CD4-positive, alpha-beta T cell treated with Interleukin-17A for 4 hours (primary cell): Measurements from ENCODE around the gene RTL9.
"Not testable (repeated sequence)": the region's sequence is repeated elsewhere in the genome, so short reads cannot be mapped to it uniquely, and the experiment has no call there.

Experiments used
- DNase-seq: peaks from one replicate; pipeline ENCODE4 v3.0.0-alpha.2; 2020; ENCODE audit warnings: mixed read lengths

Gene RTL9

DNA sequence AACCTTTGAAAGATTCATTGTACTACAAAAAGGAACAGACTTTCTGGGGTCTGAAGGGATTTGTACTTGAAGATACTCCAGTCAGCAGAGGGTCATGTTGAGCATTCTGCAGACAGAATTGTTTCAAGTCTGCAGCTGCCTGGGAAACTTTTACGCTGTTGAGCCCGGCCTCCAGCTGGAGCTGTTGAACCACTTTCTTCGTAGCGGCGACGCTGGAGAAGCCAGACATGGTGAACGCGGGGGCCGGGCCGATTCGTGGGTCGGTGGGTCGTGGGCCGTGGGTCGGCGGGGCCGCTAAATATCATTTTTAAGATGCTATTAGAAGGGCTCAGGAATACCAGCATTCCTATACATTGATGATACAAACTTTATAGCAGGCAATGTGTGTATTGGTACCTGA, 12.0 kb upstream of the RTL9 start:
- no peak for DNase-seq

DNA sequence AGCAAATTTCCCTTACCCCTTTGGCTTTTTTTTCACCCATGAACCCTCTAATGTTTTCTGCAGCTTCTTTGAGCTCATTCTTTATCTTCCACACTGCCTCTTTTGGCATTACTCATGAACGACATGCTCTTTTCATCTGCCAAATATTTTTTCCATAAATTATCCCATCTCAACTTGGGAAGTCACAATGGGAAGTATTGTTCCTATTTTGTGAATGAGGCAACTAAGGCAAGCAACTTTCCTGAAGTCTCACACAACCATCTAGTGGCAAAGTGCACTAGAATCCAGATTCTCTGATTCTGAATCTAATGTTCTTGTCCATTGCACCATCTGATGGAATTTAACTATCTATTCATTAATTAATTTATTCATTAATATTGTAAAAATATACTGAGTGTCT, 625 bp downstream of the RTL9 start:
- DNase-seq: no peak

DNA sequence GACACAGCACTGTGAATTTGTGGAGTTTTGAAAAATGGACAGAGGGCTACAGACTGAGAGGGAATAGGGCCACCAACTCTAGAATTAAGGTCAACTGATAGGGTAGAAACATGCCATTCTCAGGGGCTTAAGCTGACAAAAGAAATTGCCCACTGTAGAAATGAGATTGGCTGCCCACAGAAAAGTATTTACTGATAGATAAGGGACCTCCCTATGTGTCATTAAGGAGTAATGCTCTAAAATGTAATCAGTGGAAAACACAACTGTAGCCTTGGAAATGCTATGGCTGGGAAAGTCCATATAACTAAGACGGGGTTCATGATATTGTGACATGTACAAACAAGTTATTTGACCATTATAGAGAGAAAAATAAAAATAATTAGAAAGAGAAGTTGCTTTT, 4.6 kb downstream of the RTL9 start:
- DNase-seq: no peak

DNA sequence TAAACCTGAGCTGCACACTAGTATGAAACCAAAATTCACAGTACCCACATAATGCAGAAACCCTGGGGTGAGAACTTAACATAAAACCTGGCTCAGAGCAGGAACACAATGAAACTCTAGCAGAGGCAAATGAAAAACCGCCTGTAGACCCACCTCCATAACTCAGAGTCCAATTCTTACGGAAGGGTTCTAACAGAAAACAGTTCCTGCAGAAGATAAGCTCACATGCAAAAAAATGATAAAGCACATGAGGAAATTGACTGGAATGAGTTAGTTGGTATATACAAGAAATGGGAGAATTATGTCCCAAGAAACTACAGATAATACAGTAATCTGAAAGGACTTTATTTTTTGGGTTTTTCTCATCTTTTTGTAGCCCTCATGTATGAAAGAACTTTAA, 14.7 kb downstream of the RTL9 start:
- no peak for DNase-seq

GRCh38 chrX:110374559-110374958, 15.9 kb downstream of the RTL9 start:
- DNase-seq: no peak

DNA sequence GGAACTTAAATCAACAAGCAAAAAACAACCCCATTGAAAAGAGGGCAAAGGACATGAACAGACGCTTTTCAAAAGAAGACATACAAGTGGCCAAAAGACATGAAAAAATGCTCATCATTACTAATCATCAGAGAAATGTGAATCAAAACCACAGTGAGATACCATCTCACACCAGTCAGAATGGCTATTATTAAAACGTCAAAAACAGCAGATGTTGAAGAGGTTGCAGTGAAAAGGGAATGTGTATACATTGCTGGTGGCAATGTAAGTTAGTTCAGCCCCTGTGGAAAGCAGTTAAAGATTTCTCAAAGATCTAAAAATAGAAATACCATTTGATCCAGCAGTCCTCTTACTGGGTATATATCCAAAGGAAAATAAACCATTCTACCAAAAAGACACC, 22.6 kb downstream of the RTL9 start:
- no peak for DNase-seq

DNA sequence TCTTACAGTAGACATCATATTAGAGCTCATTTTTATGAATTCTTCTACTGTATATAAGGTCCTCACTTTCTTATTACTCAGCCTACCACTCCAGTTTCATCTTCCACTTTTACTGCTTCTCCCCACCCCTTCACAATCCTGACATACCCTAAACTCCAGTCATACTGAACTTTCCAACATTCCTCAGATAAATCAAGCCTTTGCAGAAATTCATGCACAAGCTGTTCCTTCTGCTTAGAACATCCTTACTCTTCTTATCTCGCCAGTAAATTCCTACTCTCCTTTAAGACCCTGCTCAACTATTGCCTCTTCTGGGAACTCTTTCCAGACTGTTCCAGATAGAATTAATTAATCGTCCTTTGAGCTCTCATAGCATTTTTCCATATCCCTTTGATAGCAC, 24.8 kb downstream of the RTL9 start:
- no peak for DNase-seq

GRCh38 chrX:110384490-110384889, 25.8 kb downstream of the RTL9 start:
- DNase-seq: no peak

DNA sequence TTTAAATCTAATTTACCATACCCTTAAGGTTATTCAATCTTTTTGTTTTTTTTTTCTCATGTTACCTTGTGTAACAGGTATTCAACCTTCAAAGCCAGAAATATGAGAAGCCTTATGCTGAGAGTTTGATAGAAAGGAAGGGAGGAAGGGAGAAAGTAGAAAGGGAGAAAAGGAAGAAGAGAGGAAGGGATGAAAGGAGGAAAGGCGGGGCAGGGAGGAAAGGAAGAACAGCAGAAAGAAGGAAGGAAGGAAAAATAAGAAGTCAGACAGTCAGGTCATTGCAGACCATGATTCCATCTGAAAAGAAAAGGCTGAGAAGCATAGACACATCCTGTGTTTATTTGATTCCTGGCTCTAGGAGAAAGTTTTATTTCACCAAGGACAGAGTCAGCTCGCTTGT, 30.9 kb downstream of the RTL9 start:
- DNase-seq: no peak

GRCh38 chrX:110391086-110391485, 32.4 kb downstream of the RTL9 start:
- DNase-seq: no peak

GRCh38 chrX:110394651-110395050, 36.0 kb downstream of the RTL9 start:
- DNase-seq: no peak

GRCh38 chrX:110395877-110396276, 37.2 kb downstream of the RTL9 start:
- no peak for DNase-seq

- no peak for DNase-seq
Observed at GRCh38 chrX:110396735-110397134, 38.1 kb downstream of the RTL9 start.

- DNase-seq: no peak
Observed at GRCh38 chrX:110397339-110397738, 38.7 kb downstream of the RTL9 start.

DNA sequence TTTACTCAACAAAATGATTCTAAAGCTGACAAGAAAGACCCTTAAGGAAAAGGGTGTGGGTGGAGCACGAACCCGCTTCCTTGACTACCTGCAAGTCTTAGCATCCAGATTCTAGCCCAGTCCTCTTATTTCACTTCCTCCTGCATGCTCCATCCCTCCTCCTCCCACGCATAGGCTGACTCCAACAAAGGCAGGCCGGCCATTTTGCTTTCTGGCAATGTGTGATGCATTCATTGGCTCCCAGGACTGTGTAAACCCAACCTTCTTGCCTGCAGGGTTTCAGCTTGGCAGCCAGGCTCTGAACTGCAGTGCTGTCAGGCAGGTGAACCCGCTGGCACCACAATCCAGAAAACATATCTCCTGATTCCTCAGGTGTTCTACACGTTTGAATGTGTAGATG, 39.3 kb downstream of the RTL9 start:
- no peak for DNase-seq

- no peak for DNase-seq
Observed at GRCh38 chrX:110399497-110399896, 40.8 kb downstream of the RTL9 start.

DNA sequence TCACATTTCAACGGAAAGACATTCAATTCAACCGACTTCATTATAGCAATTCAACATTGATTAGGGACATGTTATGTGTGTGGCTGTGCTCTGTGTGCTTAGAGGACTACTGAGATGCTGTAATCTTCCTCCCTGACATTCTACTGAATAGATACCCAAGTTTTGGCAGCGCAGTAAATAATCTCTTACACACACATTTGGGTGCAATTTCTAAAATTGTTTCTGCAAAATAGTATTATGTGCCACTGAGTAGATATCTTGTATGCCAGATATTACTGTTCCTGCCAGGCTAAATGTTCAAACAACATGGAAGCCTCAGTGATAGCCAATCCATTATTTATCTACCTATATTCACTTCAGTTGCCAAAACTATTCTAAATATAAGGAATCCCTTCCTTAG, 41.3 kb downstream of the RTL9 start:
- DNase-seq: no peak

- no peak for DNase-seq
Observed at GRCh38 chrX:110401135-110401534, 42.5 kb downstream of the RTL9 start.

DNA sequence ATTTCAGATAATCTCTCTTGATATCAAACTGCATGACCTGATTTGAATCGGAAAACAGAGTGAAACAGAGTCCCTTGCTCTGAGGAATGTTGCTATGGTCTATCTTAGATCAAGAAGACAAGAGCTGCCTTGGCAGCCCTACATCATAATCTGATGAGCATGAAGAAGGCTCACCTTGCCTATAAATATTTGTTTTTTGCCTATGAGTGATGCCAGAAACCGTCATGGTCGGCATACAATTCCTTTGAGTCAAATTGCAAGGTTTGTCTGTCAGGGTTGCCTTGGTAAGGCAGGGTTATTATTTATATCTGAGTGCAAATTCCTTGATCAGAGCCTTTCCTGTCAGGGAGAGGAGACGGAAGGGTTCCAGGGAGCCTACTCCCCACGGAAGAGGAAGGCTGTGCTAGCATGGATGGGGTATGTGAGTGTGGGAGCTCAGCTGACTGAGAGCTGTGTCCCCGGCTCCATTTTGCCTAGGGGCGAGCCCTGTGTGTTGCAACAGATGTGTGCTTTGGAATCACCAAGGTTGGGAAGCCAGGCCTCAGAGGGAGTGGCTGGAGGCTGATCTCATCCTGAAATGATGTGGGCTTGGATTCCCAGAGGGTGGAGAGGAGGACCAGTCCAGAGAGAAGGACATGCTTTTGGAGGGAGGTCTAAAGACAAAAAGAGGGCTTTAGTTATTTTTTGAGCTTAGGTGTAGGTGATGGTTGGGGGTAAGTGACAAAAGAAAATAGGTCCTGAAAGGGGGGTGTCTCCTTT, 43.6 kb downstream of the RTL9 start:
- DNase-seq: no peak

DNA sequence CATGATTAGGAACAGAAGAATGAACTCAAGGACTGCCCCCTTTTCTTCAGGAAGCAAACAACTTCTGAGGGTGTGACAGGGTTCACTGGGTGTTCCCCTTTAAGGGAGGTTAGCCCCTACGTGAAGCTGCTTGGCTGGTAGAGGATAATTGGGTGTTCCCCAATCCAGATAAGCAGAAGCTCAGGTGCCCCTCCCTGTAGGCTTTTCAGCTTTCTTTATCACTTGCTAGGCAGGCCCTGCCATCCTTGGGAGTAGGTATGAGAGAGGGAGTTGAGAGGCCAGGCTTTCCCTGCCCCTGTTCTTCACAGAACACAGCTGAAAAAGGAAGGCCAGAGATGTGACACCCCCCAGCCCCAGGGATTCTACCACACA, 44.2 kb downstream of the RTL9 start:
- no peak for DNase-seq

DNA sequence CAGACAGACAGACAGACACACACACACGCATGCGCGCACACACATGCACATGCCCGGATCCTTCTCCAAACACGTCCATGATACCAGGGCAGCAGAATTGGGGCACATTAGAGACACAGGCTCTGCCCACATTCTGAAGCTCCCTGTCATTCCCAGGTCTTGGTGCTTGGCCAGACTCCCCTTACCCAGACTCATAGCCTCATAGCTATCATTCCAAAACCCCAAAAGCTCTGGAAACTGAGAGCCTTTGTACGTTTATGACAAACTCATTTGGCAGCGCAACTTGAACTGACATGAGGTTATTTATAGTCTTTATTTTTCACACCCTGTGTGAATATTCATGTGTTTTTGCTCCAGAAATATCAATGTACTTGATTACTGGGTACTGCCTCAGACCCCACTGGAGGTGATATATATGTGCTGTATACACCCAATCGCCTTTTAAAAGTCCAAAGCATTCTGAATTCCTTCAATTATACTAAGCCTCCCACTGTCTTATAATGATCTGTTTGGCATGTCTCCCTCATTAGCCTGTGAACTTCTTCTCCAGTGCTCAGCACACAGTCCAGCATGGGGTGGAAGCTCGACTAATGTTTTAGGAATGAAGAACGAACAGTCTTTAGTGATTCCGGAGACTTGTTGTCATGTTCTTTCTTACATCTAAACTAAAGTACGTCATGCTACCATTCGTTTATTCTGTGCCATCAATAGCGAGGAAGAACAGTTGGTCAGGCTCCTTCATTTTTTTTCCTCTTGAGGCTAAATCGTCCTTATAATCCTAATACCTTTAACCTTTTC, 45.0 kb downstream of the RTL9 start:
- no peak for DNase-seq

- DNase-seq: no peak
Observed at GRCh38 chrX:110404376-110404775, 45.7 kb downstream of the RTL9 start.

GRCh38 chrX:110406250-110406649, 47.6 kb downstream of the RTL9 start:
- DNase-seq: not testable (repeated sequence)

DNA sequence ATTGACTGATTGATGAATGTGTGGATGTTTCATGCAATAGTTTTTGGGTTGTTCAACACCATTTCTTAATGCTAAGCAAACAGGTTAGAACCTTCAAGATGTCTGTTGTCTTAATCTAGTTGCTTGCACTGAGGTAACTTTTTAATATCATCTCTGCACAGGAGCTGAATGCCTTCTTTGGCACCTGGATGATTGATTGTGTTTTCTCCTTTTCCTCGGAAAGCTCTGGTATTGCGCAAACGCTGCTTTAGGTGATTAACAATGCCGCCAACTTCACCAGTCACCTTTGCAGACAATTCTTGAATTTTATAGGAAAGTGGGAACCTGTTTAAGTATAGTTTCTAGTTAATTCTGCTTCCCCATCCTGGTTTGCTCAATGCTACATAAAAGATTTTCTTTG, 48.2 kb downstream of the RTL9 start:
- no peak for DNase-seq
